ENCODE results near the gene BRPF1. TPM values are rescaled to one million over a fixed set of nuclear protein-coding genes. Genes with fewer than 3 reads are reported as not detected.

The BRPF1 gene
- total RNA-seq, 1 donor from 2014 or later, result 12.1 TPM

- H3K9me3 Mint-ChIP-seq, result no peaks in the 10 kb centered on the region
- Histone ChIP-seq H3F3A (ENCODE audit: low read depth) (peaks cover 8% of the 10 kb centered on the region), H3K9ac (no peak overlapping the region), H3K27ac (no peak overlapping the region), H3K36me3 (no peaks in the 10 kb centered on the region), H3K4me2 (no peak overlapping the region), H3K27me3 (peaks cover 8% of the 10 kb centered on the region), H2AFZ (replicated peaks) (no peak overlapping the region), H3K4me1 (no peaks in the 10 kb centered on the region), H3K79me2 (ENCODE audit: low read depth) (no peaks in the 10 kb centered on the region), H3K4me3 (no peak overlapping the region), H3K9me3 (ENCODE audit: low read depth) (no peaks in the 10 kb centered on the region), H4K20me1 (ENCODE audit: low read depth) (no peaks in the 10 kb centered on the region)
- DNase-seq (ENCODE audit: low spot score), result no peak
- peaks cover 3% of the 10 kb centered on the region for H3K27me3 Mint-ChIP-seq (ENCODE audit: insufficient read depth, low read depth)
- H3K4me1 Mint-ChIP-seq, result peaks cover 6% of the 10 kb centered on the region
- H3K4me3 Mint-ChIP-seq, result no peak overlapping the region
- no peaks in the 10 kb centered on the region for H3K36me3 Mint-ChIP-seq
- H3K27ac Mint-ChIP-seq, result no peak overlapping the region
- TF ChIP-seq CTCF (IDR thresholded peaks at IDR 0.05), result no peak
- TF ChIP-seq EZH2 (IDR thresholded peaks at IDR 0.05), result no peak
- no peak for TF ChIP-seq EZH2phosphoT487 (IDR thresholded peaks at IDR 0.05)
Measured at GRCh38 chr3:9725775-9726515, 5.6 kb upstream of the BRPF1 start.

- peaks cover 7% of the 10 kb centered on the region for H3K4me1 Mint-ChIP-seq
- H3K4me3 Mint-ChIP-seq, result no peak overlapping the region
- H3K27ac ChIP-seq, result no peak overlapping the region
- peak overlapping the region; percentile 96 for H2AFZ ChIP-seq (replicated peaks)
- H3F3A ChIP-seq (ENCODE audit: low read depth), result peaks cover 9% of the 10 kb centered on the region
- H3K4me2 ChIP-seq, result peak overlapping the region; percentile 72
- no peaks in the 10 kb centered on the region for H3K36me3 Mint-ChIP-seq
- H3K79me2 ChIP-seq (ENCODE audit: low read depth), result peaks cover 5% of the 10 kb centered on the region
- no peaks in the 10 kb centered on the region for H3K9me3 Mint-ChIP-seq
- no peaks in the 10 kb centered on the region for H3K9me3 ChIP-seq (ENCODE audit: low read depth)
- TF ChIP-seq CTCF (IDR thresholded peaks at IDR 0.05) (peak; percentile 64), EZH2 (IDR thresholded peaks at IDR 0.05) (no peak)
- peak overlapping the region; percentile 30 for H3K4me3 ChIP-seq
- H3K9ac ChIP-seq, result no peak overlapping the region
- no peaks in the 10 kb centered on the region for H3K27me3 ChIP-seq
- no peaks in the 10 kb centered on the region for H3K4me1 ChIP-seq
- H3K27ac Mint-ChIP-seq, result no peak overlapping the region
- DNase-seq (ENCODE audit: low spot score), result peak; percentile 69
- H3K27me3 Mint-ChIP-seq (ENCODE audit: insufficient read depth, low read depth), result peaks cover 3% of the 10 kb centered on the region
- H4K20me1 ChIP-seq (ENCODE audit: low read depth), result peaks cover 5% of the 10 kb centered on the region
- no peaks in the 10 kb centered on the region for H3K36me3 ChIP-seq
Measured at GRCh38 chr3:9727041-9727595, 4.4 kb upstream of the BRPF1 start.

GRCh38 chr3:9727743-9728142, 3.8 kb upstream of the BRPF1 start:
- Histone ChIP-seq H3K4me2 (no peak overlapping the region), H3K27me3 (no peaks in the 10 kb centered on the region), H3F3A (ENCODE audit: low read depth) (peaks cover 9% of the 10 kb centered on the region), H3K9me3 (ENCODE audit: low read depth) (no peaks in the 10 kb centered on the region), H3K4me3 (no peak overlapping the region), H3K4me1 (peaks cover 5% of the 10 kb centered on the region), H3K27ac (no peak overlapping the region), H3K79me2 (ENCODE audit: low read depth) (peaks cover 11% of the 10 kb centered on the region), H3K9ac (no peak overlapping the region), H3K36me3 (no peaks in the 10 kb centered on the region), H2AFZ (replicated peaks) (peak overlapping the region; percentile 96), H4K20me1 (ENCODE audit: low read depth) (peaks cover 11% of the 10 kb centered on the region)
- no peak for DNase-seq (ENCODE audit: low spot score)
- Mint-ChIP-seq H3K4me3 (no peak overlapping the region), H3K27ac (no peak overlapping the region), H3K27me3 (ENCODE audit: insufficient read depth, low read depth) (peaks cover 3% of the 10 kb centered on the region), H3K36me3 (no peaks in the 10 kb centered on the region), H3K4me1 (peaks cover 11% of the 10 kb centered on the region), H3K9me3 (no peaks in the 10 kb centered on the region)
- TF ChIP-seq EZH2 (IDR thresholded peaks at IDR 0.05) (no peak), EZH2phosphoT487 (IDR thresholded peaks at IDR 0.05) (no peak), CTCF (IDR thresholded peaks at IDR 0.05) (no peak)
